Activated CD4-positive, alpha-beta T cell treated with anti-CD3 and anti-CD28 coated beads for 36 hours (primary cell): ENCODE results near the gene PLD1. TPM values are rescaled to one million over a fixed set of nuclear protein-coding genes. Genes with fewer than 3 reads are reported as not detected.

Experiments
- ATAC-seq: fragments of 200-7000 bp; cut with Tn5 transposase; one replicate; pipeline ENCODE4 v1.10.0; 2021; ENCODE audit warnings: mild to moderate bottlenecking, moderate library complexity
- CTCF ChIA-PET: fragments of 350-600 bp; sonication (Branson Sonifier 250); formaldehyde crosslinking; loops from one replicate; lab custom pipeline; 2021; ENCODE audit warnings: antibody characterized with exemption; lab: Charles Lee
- POLR2A ChIA-PET: fragments of 350-600 bp; sonication (Branson Sonifier 250); formaldehyde crosslinking; loops from one replicate; lab custom pipeline; 2021; ENCODE audit warnings: antibody characterized with exemption, inconsistent platforms; lab: Charles Lee
- DNase-seq: peaks from one replicate; pipeline ENCODE4 v3.0.0-alpha.2; 2020
- H3K27ac Mint-ChIP-seq: one replicate; pipeline ENCODE4 v1.8.0; 2021; ENCODE audit warnings: mixed read lengths
- H3K27me3 Mint-ChIP-seq: one replicate; pipeline ENCODE4 v1.8.0; 2021; ENCODE audit warnings: mixed read lengths
- H3K36me3 Mint-ChIP-seq: one replicate; pipeline ENCODE4 v1.8.0; 2021; ENCODE audit warnings: low read depth, mixed read lengths
- H3K4me1 Mint-ChIP-seq: one replicate; pipeline ENCODE4 v1.8.0; 2021; ENCODE audit warnings: mixed read lengths
- H3K4me3 Mint-ChIP-seq: one replicate; pipeline ENCODE4 v1.8.0; 2021; ENCODE audit warnings: mild to moderate bottlenecking, moderate library complexity, mixed read lengths
- H3K9me3 Mint-ChIP-seq: one replicate; pipeline ENCODE4 v1.8.0; 2021; ENCODE audit warnings: low read depth, mixed read lengths
- intact Hi-C, 2 experiments: fragments of 100-400 bp; cut with DNase I in 1 of 2; cut with micrococcal nuclease in 1 of 2; formaldehyde crosslinking; loops; one replicate each; pipeline versions ENCODE4 v1.14.2 to v1.15.1; 2022 to 2024; cut with DNase I, micrococcal nuclease
- total RNA-seq, 2 experiments: library from RNA; stranded (reverse); gene quantifications; one replicate each; pipeline ENCODE4 v1.2.3, GENCODE V29; 2021

Gene PLD1
- total RNA-seq, 2 experiments from 2014 or later: 1.1 to 1.2 TPM

- H3K4me1 Mint-ChIP-seq: no peaks in the 10 kb centered on the region
- POLR2A ChIA-PET: no interaction called here
- H3K27ac Mint-ChIP-seq: no peak overlapping the region
- DNase-seq: no peak
- no peak for ATAC-seq
- peaks cover 12% of the 10 kb centered on the region for H3K27me3 Mint-ChIP-seq
- no peaks in the 10 kb centered on the region for H3K9me3 Mint-ChIP-seq
- no peaks in the 10 kb centered on the region for H3K36me3 Mint-ChIP-seq
- H3K4me3 Mint-ChIP-seq: no peak overlapping the region
- CTCF ChIA-PET: no interaction called here
- intact Hi-C loops: loop anchor here in 1 of 2 experiments (10.0 kb wide), 1 partner anchor 672 kb away; no protein-coding TSS in a partner anchor
These were observed 26.6 kb upstream of the PLD1 start for GRCh38 chr3:171836855-171837254.

- ChIA-PET CTCF (interaction anchor here (0.5 to 1.2 kb wide), 3 partner anchors 9 to 506 kb away, joined by 3 read pairs; no protein-coding TSS in a partner anchor), POLR2A (no interaction called here)
- DNase-seq: no peak
- intact Hi-C loops: loop anchor here in 1 of 2 experiments (2.0 to 10.0 kb wide), 2 partner anchors 189 to 671 kb away; no protein-coding TSS in a partner anchor
- Mint-ChIP-seq H3K36me3 (no peaks in the 10 kb centered on the region), H3K9me3 (no peaks in the 10 kb centered on the region), H3K27ac (no peak overlapping the region), H3K4me1 (no peaks in the 10 kb centered on the region), H3K27me3 (peaks cover 9% of the 10 kb centered on the region), H3K4me3 (no peak overlapping the region)
- ATAC-seq: no peak
These were observed 25.3 kb upstream of the PLD1 start for GRCh38 chr3:171835613-171836012.

DNA sequence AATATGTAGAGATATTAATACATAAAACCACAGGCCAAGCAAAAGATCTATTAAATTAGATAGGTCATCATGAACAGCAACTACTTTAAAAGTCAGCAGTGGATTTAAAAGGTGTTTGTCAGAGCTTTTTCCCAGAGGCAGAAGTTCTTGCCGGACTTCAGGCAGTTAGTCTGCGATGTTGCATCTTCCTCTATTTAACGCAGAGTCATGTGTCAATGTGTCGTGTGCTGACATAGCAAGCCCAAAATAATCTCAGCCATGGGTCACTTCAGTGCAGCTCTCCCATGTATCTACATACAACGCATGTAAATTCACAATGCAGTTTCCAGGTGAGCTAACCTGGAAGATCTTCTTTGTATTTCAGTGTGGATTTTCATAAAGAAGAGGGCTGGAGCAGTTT lies 24.8 kb upstream of the PLD1 start:
- ATAC-seq (no peak), DNase-seq (no peak)
- POLR2A ChIA-PET: no interaction called here
- Mint-ChIP-seq H3K27ac (no peak overlapping the region), H3K9me3 (no peaks in the 10 kb centered on the region), H3K4me3 (no peak overlapping the region), H3K4me1 (no peaks in the 10 kb centered on the region), H3K27me3 (peaks cover 7% of the 10 kb centered on the region), H3K36me3 (no peaks in the 10 kb centered on the region)
- CTCF ChIA-PET: interaction anchor here (1.2 to 1.5 kb wide), 2 partner anchors 8 to 506 kb away, joined by 3 to 5 read pairs; no protein-coding TSS in a partner anchor
- intact Hi-C loops: loop anchor here in 1 of 2 experiments (2.0 to 10.0 kb wide), 2 partner anchors 188 to 670 kb away; no protein-coding TSS in a partner anchor

- ATAC-seq (no peak), DNase-seq (no peak)
- H3K27me3 Mint-ChIP-seq: peaks cover 7% of the 10 kb centered on the region
- H3K4me3 Mint-ChIP-seq: no peak overlapping the region
- H3K4me1 Mint-ChIP-seq: no peaks in the 10 kb centered on the region
- H3K36me3 Mint-ChIP-seq: no peaks in the 10 kb centered on the region
- intact Hi-C loops: loop anchor here (2.0 to 10.0 kb wide), 4 partner anchors 132 to 670 kb away; no protein-coding TSS in a partner anchor
- no peak overlapping the region for H3K27ac Mint-ChIP-seq
- ChIA-PET CTCF (interaction anchor here (0.8 to 1.7 kb wide), 5 partner anchors 12 to 507 kb away, joined by 3 to 7 read pairs (median 4); no protein-coding TSS in a partner anchor), POLR2A (no interaction called here)
- H3K9me3 Mint-ChIP-seq: no peaks in the 10 kb centered on the region
These were observed 24.1 kb upstream of the PLD1 start for GRCh38 chr3:171834461-171834801.

GRCh38 chr3:171833789-171834460 lies 23.6 kb upstream of the PLD1 start:
- Mint-ChIP-seq H3K27ac (no peak overlapping the region), H3K4me3 (no peak overlapping the region), H3K27me3 (peaks cover 7% of the 10 kb centered on the region), H3K4me1 (no peaks in the 10 kb centered on the region), H3K9me3 (no peaks in the 10 kb centered on the region), H3K36me3 (no peaks in the 10 kb centered on the region)
- intact Hi-C loops: loop anchor here (2.0 to 10.0 kb wide), 4 partner anchors 132 to 669 kb away; no protein-coding TSS in a partner anchor
- CTCF ChIA-PET: interaction anchor here (0.8 to 1.7 kb wide), 7 partner anchors 12 to 507 kb away, joined by 3 to 7 read pairs (median 4); no protein-coding TSS in a partner anchor
- POLR2A ChIA-PET: no interaction called here
- DNase-seq: no peak
- ATAC-seq: no peak

DNA sequence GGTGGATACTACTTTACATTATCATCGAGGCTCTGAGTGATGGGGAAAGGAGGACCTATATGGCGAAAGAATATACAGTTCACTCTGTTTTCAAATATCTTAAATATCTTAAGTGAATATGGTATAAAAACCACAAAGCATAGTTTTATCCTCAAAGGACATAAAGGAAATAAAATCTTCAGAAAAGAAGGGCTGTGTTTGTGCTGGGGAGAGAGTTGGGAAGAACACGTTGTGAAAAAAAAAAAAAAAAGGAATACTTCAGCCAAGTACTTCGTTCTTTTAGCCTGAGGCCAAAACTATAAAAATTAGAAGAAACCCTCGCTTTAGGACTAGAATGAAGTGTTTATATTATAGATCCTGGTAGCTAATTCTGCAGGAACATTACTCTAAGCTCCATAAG lies 22.7 kb upstream of the PLD1 start:
- CTCF ChIA-PET: interaction anchor here (0.6 to 1.7 kb wide), 2 partner anchors 61 to 880 kb away, joined by 4 to 7 read pairs; no protein-coding TSS in a partner anchor
- intact Hi-C loops: loop anchor here (5.0 to 10.0 kb wide), 3 partner anchors 131 to 668 kb away; no protein-coding TSS in a partner anchor
- Mint-ChIP-seq H3K27ac (no peak overlapping the region), H3K36me3 (no peaks in the 10 kb centered on the region), H3K4me1 (peaks cover 2% of the 10 kb centered on the region), H3K27me3 (peaks cover 4% of the 10 kb centered on the region), H3K9me3 (no peaks in the 10 kb centered on the region), H3K4me3 (no peak overlapping the region)
- no peak for DNase-seq
- no peak for ATAC-seq
- POLR2A ChIA-PET: no interaction called here

DNA sequence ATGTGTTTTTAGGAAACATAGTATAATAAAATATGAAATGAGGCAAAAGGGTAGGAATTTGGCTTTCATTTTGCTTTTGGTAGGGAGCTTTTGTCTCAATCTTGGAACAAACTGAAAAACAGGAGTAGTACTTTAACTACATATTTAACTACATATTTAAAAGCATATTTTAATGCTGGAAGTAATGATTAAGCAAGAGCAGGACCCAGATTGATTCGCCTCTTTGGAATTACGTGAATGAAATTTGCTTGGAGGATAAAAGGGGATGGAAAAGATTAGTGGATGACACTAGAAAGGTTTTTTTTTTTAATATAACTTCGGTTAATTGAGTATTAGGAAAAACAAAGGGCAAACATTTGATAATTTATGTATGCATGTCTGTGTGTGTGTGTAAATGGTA lies 21.7 kb upstream of the PLD1 start:
- Mint-ChIP-seq H3K4me3 (no peak overlapping the region), H3K9me3 (no peaks in the 10 kb centered on the region), H3K36me3 (no peaks in the 10 kb centered on the region), H3K27ac (no peak overlapping the region), H3K4me1 (peaks cover 5% of the 10 kb centered on the region), H3K27me3 (peaks cover 8% of the 10 kb centered on the region)
- intact Hi-C loops: loop anchor here (2.0 to 10.0 kb wide), 4 partner anchors 130 to 871 kb away; no protein-coding TSS in a partner anchor
- ATAC-seq: no peak
- CTCF ChIA-PET: interaction anchor here (0.7 kb wide), 1 partner anchor 526 kb away, joined by 4 read pairs; no protein-coding TSS in a partner anchor
- POLR2A ChIA-PET: no interaction called here
- DNase-seq: no peak

DNA sequence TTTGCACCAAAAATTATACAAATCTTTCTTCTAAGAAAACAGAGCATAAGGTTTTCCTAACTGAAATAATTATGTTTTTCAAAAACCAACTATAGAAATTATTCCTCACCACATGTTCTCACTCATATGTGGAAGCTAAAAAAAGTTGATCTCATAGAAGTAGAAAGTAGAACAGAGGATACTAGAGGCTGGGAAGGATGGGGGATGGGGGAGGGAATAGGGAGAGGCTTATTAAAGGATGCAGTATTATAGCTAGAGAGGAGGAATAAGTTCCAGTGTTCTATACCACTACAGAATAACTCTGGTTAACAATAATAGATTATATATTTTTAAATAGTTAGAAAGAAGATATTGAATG lies 20.2 kb upstream of the PLD1 start:
- no peak overlapping the region for H3K4me3 Mint-ChIP-seq
- peaks cover 5% of the 10 kb centered on the region for H3K27me3 Mint-ChIP-seq
- H3K36me3 Mint-ChIP-seq: no peaks in the 10 kb centered on the region
- DNase-seq (no peak), ATAC-seq (no peak)
- intact Hi-C loops: loop anchor here (2.0 to 10.0 kb wide), 4 partner anchors 128 to 870 kb away; no protein-coding TSS in a partner anchor
- POLR2A ChIA-PET: interaction anchor here (0.7 kb wide), 1 partner anchor 20 kb away, joined by 3 read pairs; the partner anchor contains the start of gene PLD1
- CTCF ChIA-PET: interaction anchor here (0.6 to 2.5 kb wide), 4 partner anchors 9 to 514 kb away, joined by 3 to 12 read pairs (median 4); no protein-coding TSS in a partner anchor
- peaks cover 5% of the 10 kb centered on the region for H3K4me1 Mint-ChIP-seq
- H3K9me3 Mint-ChIP-seq: no peaks in the 10 kb centered on the region
- H3K27ac Mint-ChIP-seq: no peak overlapping the region

GRCh38 chr3:171829841-171830517 lies 19.7 kb upstream of the PLD1 start:
- DNase-seq: peak; percentile 39

GRCh38 chr3:171828902-171829770 lies 18.9 kb upstream of the PLD1 start:
- POLR2A ChIA-PET: no interaction called here
- ATAC-seq: no peak
- CTCF ChIA-PET: interaction anchor here (0.9 to 2.5 kb wide), 5 partner anchors 10 to 57 kb away, joined by 3 to 12 read pairs (median 3); partner anchors contain the start of gene PLD1

More at GRCh38 chr3:171829841-171830517, 19.7 kb upstream of the PLD1 start:
- H3K27ac Mint-ChIP-seq: no peak overlapping the region
- CTCF ChIA-PET: interaction anchor here (0.7 to 2.5 kb wide), 5 partner anchors 9 to 514 kb away, joined by 3 to 12 read pairs (median 3); partner anchors contain the start of gene PLD1
- no peaks in the 10 kb centered on the region for H3K9me3 Mint-ChIP-seq
- H3K4me3 Mint-ChIP-seq: no peak overlapping the region
- H3K4me1 Mint-ChIP-seq: peaks cover 5% of the 10 kb centered on the region
- POLR2A ChIA-PET: no interaction called here
- H3K27me3 Mint-ChIP-seq: peaks cover 8% of the 10 kb centered on the region
- no peak for ATAC-seq
- no peaks in the 10 kb centered on the region for H3K36me3 Mint-ChIP-seq
- intact Hi-C loops: loop anchor here (2.0 to 10.0 kb wide), 4 partner anchors 128 to 869 kb away; no protein-coding TSS in a partner anchor

More at GRCh38 chr3:171828902-171829770, 18.9 kb upstream of the PLD1 start:
- intact Hi-C loops: no loop called here
- Mint-ChIP-seq H3K36me3 (no peaks in the 10 kb centered on the region), H3K9me3 (no peaks in the 10 kb centered on the region), H3K4me3 (no peak overlapping the region), H3K4me1 (peaks cover 5% of the 10 kb centered on the region), H3K27ac (no peak overlapping the region), H3K27me3 (peaks cover 8% of the 10 kb centered on the region)
- no peak for DNase-seq
